Measurements from ENCODE around the gene SHC4.

Gene SHC4

DNA sequence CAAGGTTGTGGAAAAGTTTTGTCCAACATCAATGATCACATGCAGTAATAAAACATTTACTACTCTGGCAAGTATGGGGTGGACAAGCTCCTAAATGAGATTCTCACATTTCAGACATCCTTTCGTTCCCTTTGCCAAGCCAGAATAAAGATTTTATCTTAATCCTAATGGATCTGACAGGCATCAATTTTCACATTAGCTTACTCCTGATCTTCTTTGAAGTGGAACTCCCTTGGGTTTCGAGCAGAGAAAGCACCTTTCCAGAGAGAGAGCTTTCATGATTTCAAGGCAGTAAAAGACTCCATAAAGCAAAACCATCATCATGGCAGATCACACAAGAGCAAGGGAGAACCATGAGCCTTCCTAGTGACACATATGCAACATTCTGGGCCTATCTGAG lies 113.1 kb downstream of the SHC4 start:
- H3K4me1 ChIP-seq (ENCODE audit: control insufficient read depth in 2 of 2, insufficient read depth in 1 of 2, low read depth in 1 of 2, low read length in 2 of 2): peaks cover under 1 to 1% of the 10 kb centered on the region in 2 donors
- no CpG with 5 or more reads among the region's 2 CpGs for WGBS, 2 donors (ENCODE audit: extremely low coverage in 2 of 2, insufficient read length in 2 of 2, insufficient replicate concordance in 1 of 2)
- H3K14ac ChIP-seq (ENCODE audit: low read length): no peak overlapping the region
- H2BK12ac ChIP-seq (ENCODE audit: low read length): no peak overlapping the region
- no peaks in the 10 kb centered on the region for H3K9me3 ChIP-seq (replicated peaks in 1 of 2; ENCODE audit: control insufficient read depth in 2 of 2, insufficient read depth in 1 of 2, low read depth in 1 of 2, low read length in 2 of 2)
- H4K8ac ChIP-seq (ENCODE audit: low read depth, low read length): no peak overlapping the region
- no peak overlapping the region for H4K91ac ChIP-seq (ENCODE audit: low read depth, low read length, poor library complexity)
- no peak overlapping the region for H3K27ac ChIP-seq (replicated peaks; ENCODE audit: low read length)
- no peak overlapping the region for H3K4me2 ChIP-seq (ENCODE audit: insufficient read depth, low read length, poor library complexity, severe bottlenecking)
- H3K23ac ChIP-seq (ENCODE audit: low read depth, low read length, poor library complexity): no peak overlapping the region
- no peak overlapping the region for H2AK5ac ChIP-seq (ENCODE audit: low read depth, low read length)
- H2BK5ac ChIP-seq (ENCODE audit: low read length): no peak overlapping the region
- no peak overlapping the region for H3K4ac ChIP-seq (ENCODE audit: low read length)
- no peak overlapping the region for H2BK120ac ChIP-seq (ENCODE audit: low read depth, low read length)
- H3K79me1 ChIP-seq (ENCODE audit: low read depth, low read length): no peaks in the 10 kb centered on the region
- no peaks in the 10 kb centered on the region for H3K36me3 ChIP-seq (replicated peaks in 1 of 2; ENCODE audit: control insufficient read depth in 2 of 2, insufficient read depth in 2 of 2, low read length in 2 of 2)
- H3K18ac ChIP-seq (ENCODE audit: low read length): no peak overlapping the region
- H3K9ac ChIP-seq (ENCODE audit: low read depth, low read length, poor library complexity): no peak overlapping the region
- H3K27me3 ChIP-seq (ENCODE audit: control insufficient read depth in 3 of 3, insufficient read depth in 3 of 3, low read depth in 1 of 3, low read length in 3 of 3): no peaks in the 10 kb centered on the region
- no peak for DNase-seq (ENCODE audit: low spot score)
- no peak overlapping the region for H3K4me3 ChIP-seq (ENCODE audit: low read length in 2 of 2)
- no peak overlapping the region for H2AFZ ChIP-seq (ENCODE audit: low read length)
- H2BK15ac ChIP-seq (ENCODE audit: low read length): no peak overlapping the region

DNA sequence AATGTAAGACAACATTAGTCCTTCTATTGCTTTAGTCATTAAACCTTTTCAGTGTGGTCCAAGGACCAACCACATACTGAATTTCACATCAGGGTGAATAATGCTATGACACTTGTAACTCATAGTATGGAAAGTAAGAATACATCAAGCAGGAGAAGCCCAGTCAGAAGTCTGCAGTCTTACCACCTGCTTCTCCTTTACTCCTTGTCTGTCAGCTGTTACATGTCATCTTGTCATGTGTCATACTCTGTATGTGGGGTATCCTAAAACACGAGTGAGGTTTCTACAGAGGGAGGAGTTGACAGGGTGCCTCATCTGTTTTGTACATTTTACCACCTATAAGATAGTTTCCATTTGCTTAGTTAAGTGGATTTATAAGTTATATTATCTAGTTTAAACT lies 118.6 kb downstream of the SHC4 start:
- H3K18ac ChIP-seq (ENCODE audit: low read length): no peak overlapping the region
- no peak overlapping the region for H3K27ac ChIP-seq (replicated peaks; ENCODE audit: low read length)
- no peak overlapping the region for H3K23ac ChIP-seq (ENCODE audit: low read depth, low read length, poor library complexity)
- H2BK12ac ChIP-seq (ENCODE audit: low read length): no peak overlapping the region
- no peak overlapping the region for H3K14ac ChIP-seq (ENCODE audit: low read length)
- WGBS, 2 donors (ENCODE audit: extremely low coverage in 2 of 2, insufficient read length in 2 of 2, insufficient replicate concordance in 1 of 2): no CpG with 5 or more reads among the region's 1 CpG
- no peak overlapping the region for H3K4ac ChIP-seq (ENCODE audit: low read length)
- no peak overlapping the region for H2BK120ac ChIP-seq (ENCODE audit: low read depth, low read length)
- H2AFZ ChIP-seq (ENCODE audit: low read length): no peak overlapping the region
- H4K91ac ChIP-seq (ENCODE audit: low read depth, low read length, poor library complexity): no peak overlapping the region
- DNase-seq (ENCODE audit: low spot score): no peak
- no peaks in the 10 kb centered on the region for H3K36me3 ChIP-seq (replicated peaks in 1 of 2; ENCODE audit: control insufficient read depth in 2 of 2, insufficient read depth in 2 of 2, low read length in 2 of 2)
- H3K4me1 ChIP-seq (ENCODE audit: control insufficient read depth in 2 of 2, insufficient read depth in 1 of 2, low read depth in 1 of 2, low read length in 2 of 2): no peaks in the 10 kb centered on the region
- H3K9ac ChIP-seq (ENCODE audit: low read depth, low read length, poor library complexity): no peak overlapping the region
- H4K8ac ChIP-seq (ENCODE audit: low read depth, low read length): no peak overlapping the region
- H2BK5ac ChIP-seq (ENCODE audit: low read length): no peak overlapping the region
- no peaks in the 10 kb centered on the region for H3K79me1 ChIP-seq (ENCODE audit: low read depth, low read length)
- no peaks in the 10 kb centered on the region for H3K9me3 ChIP-seq (replicated peaks in 1 of 2; ENCODE audit: control insufficient read depth in 2 of 2, insufficient read depth in 1 of 2, low read depth in 1 of 2, low read length in 2 of 2)
- no peak overlapping the region for H2AK5ac ChIP-seq (ENCODE audit: low read depth, low read length)
- no peak overlapping the region for H3K4me2 ChIP-seq (ENCODE audit: insufficient read depth, low read length, poor library complexity, severe bottlenecking)
- H3K4me3 ChIP-seq (ENCODE audit: low read length in 2 of 2): no peak overlapping the region
- H3K27me3 ChIP-seq (ENCODE audit: control insufficient read depth in 3 of 3, insufficient read depth in 3 of 3, low read depth in 1 of 3, low read length in 3 of 3): no peaks in the 10 kb centered on the region
- H2BK15ac ChIP-seq (ENCODE audit: low read length): no peak overlapping the region

DNA sequence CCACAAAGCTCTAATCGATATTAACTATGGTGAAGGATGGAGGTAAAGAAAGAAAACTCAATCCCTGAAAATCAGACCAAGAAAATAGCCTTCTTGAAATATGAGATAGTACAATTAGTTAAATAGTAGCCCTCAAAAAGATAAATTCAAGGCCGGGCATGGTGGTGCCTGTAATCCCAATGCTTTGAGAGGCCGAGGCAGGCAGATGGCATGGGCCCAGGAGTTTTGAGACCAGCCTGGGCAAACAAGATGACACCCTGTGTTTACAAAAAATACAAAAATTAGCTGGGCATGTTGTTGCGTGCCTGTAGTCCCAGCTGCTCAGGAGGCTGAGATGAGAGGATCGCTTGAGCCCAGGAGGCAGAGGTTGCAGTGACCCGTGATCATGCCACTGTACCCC lies 121.2 kb downstream of the SHC4 start:
- no peak overlapping the region for H3K4me3 ChIP-seq (ENCODE audit: low read length in 2 of 2)
- H2BK120ac ChIP-seq (ENCODE audit: low read depth, low read length): no peak overlapping the region
- no peak overlapping the region for H2BK5ac ChIP-seq (ENCODE audit: low read length)
- H3K79me1 ChIP-seq (ENCODE audit: low read depth, low read length): no peaks in the 10 kb centered on the region
- DNase-seq (ENCODE audit: low spot score): no peak
- no peaks in the 10 kb centered on the region for H3K9me3 ChIP-seq (replicated peaks in 1 of 2; ENCODE audit: control insufficient read depth in 2 of 2, insufficient read depth in 1 of 2, low read depth in 1 of 2, low read length in 2 of 2)
- no peaks in the 10 kb centered on the region for H3K36me3 ChIP-seq (replicated peaks in 1 of 2; ENCODE audit: control insufficient read depth in 2 of 2, insufficient read depth in 2 of 2, low read length in 2 of 2)
- H3K27me3 ChIP-seq (ENCODE audit: control insufficient read depth in 3 of 3, insufficient read depth in 3 of 3, low read depth in 1 of 3, low read length in 3 of 3): no peaks in the 10 kb centered on the region
- H2BK12ac ChIP-seq (ENCODE audit: low read length): no peak overlapping the region
- no peak overlapping the region for H3K14ac ChIP-seq (ENCODE audit: low read length)
- no peak overlapping the region for H4K8ac ChIP-seq (ENCODE audit: low read depth, low read length)
- no peak overlapping the region for H4K91ac ChIP-seq (ENCODE audit: low read depth, low read length, poor library complexity)
- no peaks in the 10 kb centered on the region for H3K4me1 ChIP-seq (ENCODE audit: control insufficient read depth in 2 of 2, insufficient read depth in 1 of 2, low read depth in 1 of 2, low read length in 2 of 2)
- WGBS, 2 donors (ENCODE audit: extremely low coverage in 2 of 2, insufficient read length in 2 of 2, insufficient replicate concordance in 1 of 2): no CpG with 5 or more reads among the region's 6 CpGs
- no peak overlapping the region for H2AK5ac ChIP-seq (ENCODE audit: low read depth, low read length)
- no peak overlapping the region for H3K18ac ChIP-seq (ENCODE audit: low read length)
- H3K27ac ChIP-seq (replicated peaks; ENCODE audit: low read length): no peak overlapping the region
- H2AFZ ChIP-seq (ENCODE audit: low read length): no peak overlapping the region
- no peak overlapping the region for H3K23ac ChIP-seq (ENCODE audit: low read depth, low read length, poor library complexity)
- H3K4me2 ChIP-seq (ENCODE audit: insufficient read depth, low read length, poor library complexity, severe bottlenecking): no peak overlapping the region
- H2BK15ac ChIP-seq (ENCODE audit: low read length): no peak overlapping the region
- no peak overlapping the region for H3K9ac ChIP-seq (ENCODE audit: low read depth, low read length, poor library complexity)
- H3K4ac ChIP-seq (ENCODE audit: low read length): no peak overlapping the region

DNA sequence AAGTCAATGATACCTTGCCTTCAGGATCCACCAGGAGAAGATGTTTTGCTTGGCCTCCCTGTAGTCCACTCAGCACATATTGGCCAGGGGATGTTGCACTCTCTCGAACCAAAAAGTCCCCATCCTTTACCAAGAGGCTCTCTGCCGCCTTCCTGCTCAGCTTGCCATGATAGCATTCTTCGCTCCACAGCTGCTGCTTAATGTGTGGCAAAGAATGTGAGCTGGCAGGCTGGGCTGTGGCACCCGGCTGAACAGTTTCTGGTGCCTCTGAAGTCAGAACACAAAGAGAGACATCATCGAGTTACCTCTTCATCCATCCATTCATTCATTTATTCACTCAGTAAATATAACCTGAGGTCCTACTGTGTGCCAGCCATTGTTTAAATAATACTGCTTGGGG lies 129.0 kb downstream of the SHC4 start:
- peak overlapping the region; percentile 48 for H3K18ac ChIP-seq (ENCODE audit: low read length)
- H3K4ac ChIP-seq (ENCODE audit: low read length): no peak overlapping the region
- no peak overlapping the region for H3K14ac ChIP-seq (ENCODE audit: low read length)
- H3K9ac ChIP-seq (ENCODE audit: low read depth, low read length, poor library complexity): no peak overlapping the region
- H3K4me1 ChIP-seq (ENCODE audit: control insufficient read depth in 2 of 2, insufficient read depth in 1 of 2, low read depth in 1 of 2, low read length in 2 of 2): peaks cover 0 to 1% of the 10 kb centered on the region in 2 donors
- H4K91ac ChIP-seq (ENCODE audit: low read depth, low read length, poor library complexity): no peak overlapping the region
- H2AFZ ChIP-seq (ENCODE audit: low read length): no peak overlapping the region
- no peak overlapping the region for H2BK12ac ChIP-seq (ENCODE audit: low read length)
- no CpG with 5 or more reads among the region's 5 CpGs for whole genome bisulfite sequencing, 2 donors (ENCODE audit: extremely low coverage in 2 of 2, insufficient read length in 2 of 2, insufficient replicate concordance in 1 of 2)
- peaks cover 0 to 6% of the 10 kb centered on the region in 2 donors for H3K9me3 ChIP-seq (replicated peaks in 1 of 2; ENCODE audit: control insufficient read depth in 2 of 2, insufficient read depth in 1 of 2, low read depth in 1 of 2, low read length in 2 of 2)
- no peak overlapping the region for H3K4me2 ChIP-seq (ENCODE audit: insufficient read depth, low read length, poor library complexity, severe bottlenecking)
- H3K27ac ChIP-seq (replicated peaks; ENCODE audit: low read length): no peak overlapping the region
- no peak overlapping the region for H2AK5ac ChIP-seq (ENCODE audit: low read depth, low read length)
- H2BK15ac ChIP-seq (ENCODE audit: low read length): no peak overlapping the region
- H3K23ac ChIP-seq (ENCODE audit: low read depth, low read length, poor library complexity): no peak overlapping the region
- no peaks in the 10 kb centered on the region for H3K36me3 ChIP-seq (replicated peaks in 1 of 2; ENCODE audit: control insufficient read depth in 2 of 2, insufficient read depth in 2 of 2, low read length in 2 of 2)
- no peak overlapping the region for H2BK120ac ChIP-seq (ENCODE audit: low read depth, low read length)
- no peaks in the 10 kb centered on the region for H3K79me1 ChIP-seq (ENCODE audit: low read depth, low read length)
- DNase-seq (ENCODE audit: low spot score): no peak
- H2BK5ac ChIP-seq (ENCODE audit: low read length): no peak overlapping the region
- H3K27me3 ChIP-seq (ENCODE audit: control insufficient read depth in 3 of 3, insufficient read depth in 3 of 3, low read depth in 1 of 3, low read length in 3 of 3): peaks cover 0 to 2% (median 0%) of the 10 kb centered on the region in 3 experiments
- H3K4me3 ChIP-seq (ENCODE audit: low read length in 2 of 2): no peak overlapping the region
- H4K8ac ChIP-seq (ENCODE audit: low read depth, low read length): peak overlapping the region; percentile 9
